ENCODE data around the gene FBXL17. TPM values are rescaled to one million over a fixed set of nuclear protein-coding genes. Genes with fewer than 3 reads are reported as not detected.

FBXL17 gene
- total RNA-seq, 5 donors from 2014 or later (not counting 1 experiment from before 2014, with no cell fraction given), result 20.4 to 30.1 (median 22.1) TPM

- H3K27me3 ChIP-seq (replicated peaks in 1 of 2; ENCODE audit: control insufficient read depth in 2 of 2, extremely low read depth in 1 of 2, insufficient read depth in 2 of 2, low read length in 1 of 2), result no peaks in the 10 kb centered on the region
- DNase-seq, result no peak
- 100% methylated on average over 1 of the region's 3 CpGs for WGBS (ENCODE audit: insufficient coverage)
- Mint-ChIP-seq H3K36me3 (peaks cover 9% of the 10 kb centered on the region), H3K9me3 (no peaks in the 10 kb centered on the region), H3K27ac (no peak overlapping the region), H3K4me3 (no peak overlapping the region), H3K27me3 (no peaks in the 10 kb centered on the region), H3K4me1 (peaks cover 14 to 21% (median 17%) of the 10 kb centered on the region in 3 donors)
- CTCF ChIA-PET, result no interaction called here
- no peak overlapping the region for H3K4me3 ChIP-seq (ENCODE audit: control insufficient read depth in 1 of 2, extremely low read depth in 1 of 2, low read length in 1 of 2)
- no peaks in the 10 kb centered on the region for H3K36me3 ChIP-seq (ENCODE audit: control insufficient read depth in 2 of 2, extremely low read depth in 1 of 2, insufficient read depth in 1 of 2, low read length in 1 of 2)
- H3K4me1 ChIP-seq (ENCODE audit: control insufficient read depth in 1 of 2, extremely low read depth in 1 of 2, insufficient read depth in 2 of 2, low read length in 2 of 2), result peaks cover 0 to 13% of the 10 kb centered on the region in 2 experiments
- POLR2A ChIA-PET, result interaction anchor here in 1 of 2 donors (1.0 kb wide), 1 partner anchor 20 kb away, joined by 4 read pairs; no protein-coding TSS in a partner anchor
- no peaks in the 10 kb centered on the region for H3K9me3 ChIP-seq
- ATAC-seq (replicated peaks in 1 of 4), result no peak
- H3K27ac ChIP-seq (ENCODE audit: low read length), result no peak overlapping the region
Measured at GRCh38 chr5:107979291-107979690, 402.6 kb downstream of the FBXL17 start.

GRCh38 chr5:107977550-107978071 lies 404.3 kb downstream of the FBXL17 start:
- Mint-ChIP-seq H3K4me1 (peaks cover 5 to 19% (median 17%) of the 10 kb centered on the region in 3 donors), H3K36me3 (peaks cover 9% of the 10 kb centered on the region), H3K27ac (no peak overlapping the region), H3K4me3 (no peak overlapping the region), H3K9me3 (no peaks in the 10 kb centered on the region), H3K27me3 (no peaks in the 10 kb centered on the region)
- H3K4me1 ChIP-seq (ENCODE audit: control insufficient read depth in 1 of 2, extremely low read depth in 1 of 2, insufficient read depth in 2 of 2, low read length in 2 of 2), result peaks cover 0 to 8% of the 10 kb centered on the region in 2 experiments
- ChIA-PET CTCF (no interaction called here), POLR2A (no interaction called here)
- no peaks in the 10 kb centered on the region for H3K36me3 ChIP-seq (ENCODE audit: control insufficient read depth in 2 of 2, extremely low read depth in 1 of 2, insufficient read depth in 1 of 2, low read length in 1 of 2)
- no peak for ATAC-seq (replicated peaks in 1 of 4)
- H3K27me3 ChIP-seq (replicated peaks in 1 of 2; ENCODE audit: control insufficient read depth in 2 of 2, extremely low read depth in 1 of 2, insufficient read depth in 2 of 2, low read length in 1 of 2), result no peaks in the 10 kb centered on the region
- no peak overlapping the region for H3K4me3 ChIP-seq (ENCODE audit: control insufficient read depth in 1 of 2, extremely low read depth in 1 of 2, low read length in 1 of 2)
- WGBS (ENCODE audit: insufficient coverage), result 71% methylated on average over 1 of the region's 3 CpGs
- H3K9me3 ChIP-seq, result no peaks in the 10 kb centered on the region
- H3K27ac ChIP-seq (ENCODE audit: low read length), result no peak overlapping the region
- DNase-seq, result no peak

GRCh38 chr5:107975568-107975967 lies 406.3 kb downstream of the FBXL17 start:
- WGBS (ENCODE audit: insufficient coverage), result 80% methylated on average over 1 of the region's 3 CpGs

GRCh38 chr5:107971846-107972245 lies 410.1 kb downstream of the FBXL17 start:
- Mint-ChIP-seq H3K9me3 (no peaks in the 10 kb centered on the region), H3K4me3 (no peak overlapping the region), H3K27ac (no peak overlapping the region), H3K36me3 (peaks cover 14% of the 10 kb centered on the region), H3K27me3 (no peaks in the 10 kb centered on the region), H3K4me1 (no peaks in the 10 kb centered on the region)
- no peaks in the 10 kb centered on the region for H3K27me3 ChIP-seq (replicated peaks in 1 of 2; ENCODE audit: control insufficient read depth in 2 of 2, extremely low read depth in 1 of 2, insufficient read depth in 2 of 2, low read length in 1 of 2)
- H3K4me3 ChIP-seq (ENCODE audit: control insufficient read depth in 1 of 2, extremely low read depth in 1 of 2, low read length in 1 of 2), result no peak overlapping the region
- ChIA-PET POLR2A (no interaction called here), CTCF (no interaction called here)
- H3K36me3 ChIP-seq (ENCODE audit: control insufficient read depth in 2 of 2, extremely low read depth in 1 of 2, insufficient read depth in 1 of 2, low read length in 1 of 2), result no peaks in the 10 kb centered on the region
- no peaks in the 10 kb centered on the region for H3K9me3 ChIP-seq
- H3K27ac ChIP-seq (ENCODE audit: low read length), result no peak overlapping the region
- H3K4me1 ChIP-seq (ENCODE audit: control insufficient read depth in 1 of 2, extremely low read depth in 1 of 2, insufficient read depth in 2 of 2, low read length in 2 of 2), result no peaks in the 10 kb centered on the region
- DNase-seq, result no peak
- WGBS (ENCODE audit: insufficient coverage), result no CpG with 5 or more reads among the region's 1 CpG
- no peak for ATAC-seq (replicated peaks in 1 of 4)

More at GRCh38 chr5:107975568-107975967, 406.3 kb downstream of the FBXL17 start:
- no peaks in the 10 kb centered on the region for H3K36me3 ChIP-seq (ENCODE audit: control insufficient read depth in 2 of 2, extremely low read depth in 1 of 2, insufficient read depth in 1 of 2, low read length in 1 of 2)
- Mint-ChIP-seq H3K36me3 (peaks cover 17% of the 10 kb centered on the region), H3K27me3 (no peaks in the 10 kb centered on the region), H3K4me3 (no peak overlapping the region), H3K4me1 (peaks cover 5 to 9% (median 7%) of the 10 kb centered on the region in 3 donors), H3K27ac (no peak overlapping the region), H3K9me3 (no peaks in the 10 kb centered on the region)
- no peaks in the 10 kb centered on the region for H3K27me3 ChIP-seq (replicated peaks in 1 of 2; ENCODE audit: control insufficient read depth in 2 of 2, extremely low read depth in 1 of 2, insufficient read depth in 2 of 2, low read length in 1 of 2)
- H3K27ac ChIP-seq (ENCODE audit: low read length), result no peak overlapping the region
- peaks cover 0 to 5% of the 10 kb centered on the region in 2 experiments for H3K4me1 ChIP-seq (ENCODE audit: control insufficient read depth in 1 of 2, extremely low read depth in 1 of 2, insufficient read depth in 2 of 2, low read length in 2 of 2)
- no peak overlapping the region for H3K4me3 ChIP-seq (ENCODE audit: control insufficient read depth in 1 of 2, extremely low read depth in 1 of 2, low read length in 1 of 2)
- DNase-seq (no peak), ATAC-seq (replicated peaks in 1 of 4) (no peak)
- CTCF ChIA-PET, result interaction anchor here in 1 of 2 donors (0.6 kb wide), 1 partner anchor 108 kb away, joined by 3 read pairs; no protein-coding TSS in a partner anchor
- H3K9me3 ChIP-seq, result no peaks in the 10 kb centered on the region
- POLR2A ChIA-PET, result no interaction called here

- Histone ChIP-seq H3K4me3 (ENCODE audit: control insufficient read depth in 1 of 2, extremely low read depth in 1 of 2, low read length in 1 of 2) (no peak overlapping the region), H3K4me1 (ENCODE audit: control insufficient read depth in 1 of 2, extremely low read depth in 1 of 2, insufficient read depth in 2 of 2, low read length in 2 of 2) (no peaks in the 10 kb centered on the region), H3K27ac (ENCODE audit: low read length) (no peak overlapping the region), H3K9me3 (no peaks in the 10 kb centered on the region), H3K36me3 (ENCODE audit: control insufficient read depth in 2 of 2, extremely low read depth in 1 of 2, insufficient read depth in 1 of 2, low read length in 1 of 2) (no peaks in the 10 kb centered on the region), H3K27me3 (replicated peaks in 1 of 2; ENCODE audit: control insufficient read depth in 2 of 2, extremely low read depth in 1 of 2, insufficient read depth in 2 of 2, low read length in 1 of 2) (no peaks in the 10 kb centered on the region)
- ChIA-PET CTCF (no interaction called here), POLR2A (no interaction called here)
- no peak for DNase-seq
- H3K27ac Mint-ChIP-seq, result no peak overlapping the region
- H3K4me1 Mint-ChIP-seq, result no peaks in the 10 kb centered on the region
- no peaks in the 10 kb centered on the region for H3K27me3 Mint-ChIP-seq
- ATAC-seq (replicated peaks in 1 of 4), result no peak
- H3K36me3 Mint-ChIP-seq, result peaks cover 18% of the 10 kb centered on the region
- H3K4me3 Mint-ChIP-seq, result no peak overlapping the region
- no peaks in the 10 kb centered on the region for H3K9me3 Mint-ChIP-seq
Measured at GRCh38 chr5:107969847-107970246, 412.1 kb downstream of the FBXL17 start.

GRCh38 chr5:107968998-107969397 lies 412.9 kb downstream of the FBXL17 start:
- H3K27ac Mint-ChIP-seq, result no peak overlapping the region
- Histone ChIP-seq H3K27ac (ENCODE audit: low read length) (no peak overlapping the region), H3K4me1 (ENCODE audit: control insufficient read depth in 1 of 2, extremely low read depth in 1 of 2, insufficient read depth in 2 of 2, low read length in 2 of 2) (no peaks in the 10 kb centered on the region), H3K9me3 (no peaks in the 10 kb centered on the region), H3K4me3 (ENCODE audit: control insufficient read depth in 1 of 2, extremely low read depth in 1 of 2, low read length in 1 of 2) (no peak overlapping the region), H3K36me3 (ENCODE audit: control insufficient read depth in 2 of 2, extremely low read depth in 1 of 2, insufficient read depth in 1 of 2, low read length in 1 of 2) (no peaks in the 10 kb centered on the region), H3K27me3 (replicated peaks in 1 of 2; ENCODE audit: control insufficient read depth in 2 of 2, extremely low read depth in 1 of 2, insufficient read depth in 2 of 2, low read length in 1 of 2) (no peaks in the 10 kb centered on the region)
- DNase-seq (no peak), ATAC-seq (replicated peaks in 1 of 4) (no peak)
- H3K4me1 Mint-ChIP-seq, result no peaks in the 10 kb centered on the region
- 100% methylated on average over 1 of the region's 4 CpGs for WGBS (ENCODE audit: insufficient coverage)
- no peaks in the 10 kb centered on the region for H3K9me3 Mint-ChIP-seq
- CTCF ChIA-PET, result no interaction called here
- no peaks in the 10 kb centered on the region for H3K27me3 Mint-ChIP-seq
- peaks cover 18% of the 10 kb centered on the region for H3K36me3 Mint-ChIP-seq
- no peak overlapping the region for H3K4me3 Mint-ChIP-seq
- POLR2A ChIA-PET, result no interaction called here

- POLR2A ChIA-PET, result interaction anchor here in 1 of 2 donors (0.8 kb wide), 1 partner anchor 12 kb away, joined by 4 read pairs; no protein-coding TSS in a partner anchor
- Histone ChIP-seq H3K27ac (ENCODE audit: low read length) (no peak overlapping the region), H3K27me3 (replicated peaks in 1 of 2; ENCODE audit: control insufficient read depth in 2 of 2, extremely low read depth in 1 of 2, insufficient read depth in 2 of 2, low read length in 1 of 2) (no peaks in the 10 kb centered on the region), H3K9me3 (no peaks in the 10 kb centered on the region), H3K36me3 (ENCODE audit: control insufficient read depth in 2 of 2, extremely low read depth in 1 of 2, insufficient read depth in 1 of 2, low read length in 1 of 2) (no peaks in the 10 kb centered on the region), H3K4me1 (ENCODE audit: control insufficient read depth in 1 of 2, extremely low read depth in 1 of 2, insufficient read depth in 2 of 2, low read length in 2 of 2) (no peaks in the 10 kb centered on the region), H3K4me3 (ENCODE audit: control insufficient read depth in 1 of 2, extremely low read depth in 1 of 2, low read length in 1 of 2) (no peak overlapping the region)
- no peak for ATAC-seq (replicated peaks in 1 of 4)
- Mint-ChIP-seq H3K4me1 (no peaks in the 10 kb centered on the region), H3K27me3 (no peaks in the 10 kb centered on the region), H3K36me3 (peaks cover 18% of the 10 kb centered on the region), H3K9me3 (no peaks in the 10 kb centered on the region), H3K27ac (no peak overlapping the region), H3K4me3 (no peak overlapping the region)
- DNase-seq, result no peak
- CTCF ChIA-PET, result no interaction called here
Measured at GRCh38 chr5:107968406-107968843, 413.5 kb downstream of the FBXL17 start.
